Nucleus accumbens (tissue), 56 donors: ENCODE data around the gene EYA2.
A peak's percentile ranks its signal among the peaks of the same experiment; 100 is the strongest.

Experiments used
- DNase-seq, 56 donors: peaks; one replicate each; lab custom pipeline; 2025; lab: John Stamatoyannopoulos, UW

EYA2 gene

GRCh38 chr20:47233333-47234188 lies 338.9 kb downstream of the EYA2 start:
- DNase-seq: no peak

- no peak for DNase-seq
These were observed 340.5 kb downstream of the EYA2 start for GRCh38 chr20:47235111-47235510.

GRCh38 chr20:47235853-47236638 lies 341.4 kb downstream of the EYA2 start:
- DNase-seq: no peak

GRCh38 chr20:47236639-47236900 lies 341.9 kb downstream of the EYA2 start:
- no peak for DNase-seq

- peak in 28 of 56 donors; percentile 4 to 78 (median 32) for DNase-seq
These were observed 343.1 kb downstream of the EYA2 start for GRCh38 chr20:47237715-47238114.
